Ovary (tissue), 3 donors: Measurements from ENCODE around the gene REPS2.

Experiments used
- EP300 ChIP-seq: sonication (generic); formaldehyde crosslinking; IDR thresholded peaks from one replicate; pipeline ENCODE4 v1.6.1; 2017; ENCODE audit warnings: antibody characterized with exemption
- POLR2A ChIP-seq: fragments of 450-650 bp; IDR thresholded peaks from one replicate; pipeline ENCODE4 v1.6.1; 2017; ENCODE audit warnings: antibody characterized with exemption, mild to moderate bottlenecking, moderate library complexity
- TF ChIP-seq, protein P1 (sequence below), 3 donors: fragments of 450-650 bp in 2 of 3; fragments of 200-600 bp in 1 of 3; IDR thresholded peaks; one replicate each; pipeline versions ENCODE4 v1.5.1 to v1.8.0; 2016 to 2022; ENCODE audit warnings: antibody characterized with exemption in 3 of 3, mild to moderate bottlenecking in 1 of 3
- donor health status: DM: no; HTN: no; CAD: no.

- no peak for TF ChIP-seq POLR2A
- TF ChIP-seq, protein P1, sequence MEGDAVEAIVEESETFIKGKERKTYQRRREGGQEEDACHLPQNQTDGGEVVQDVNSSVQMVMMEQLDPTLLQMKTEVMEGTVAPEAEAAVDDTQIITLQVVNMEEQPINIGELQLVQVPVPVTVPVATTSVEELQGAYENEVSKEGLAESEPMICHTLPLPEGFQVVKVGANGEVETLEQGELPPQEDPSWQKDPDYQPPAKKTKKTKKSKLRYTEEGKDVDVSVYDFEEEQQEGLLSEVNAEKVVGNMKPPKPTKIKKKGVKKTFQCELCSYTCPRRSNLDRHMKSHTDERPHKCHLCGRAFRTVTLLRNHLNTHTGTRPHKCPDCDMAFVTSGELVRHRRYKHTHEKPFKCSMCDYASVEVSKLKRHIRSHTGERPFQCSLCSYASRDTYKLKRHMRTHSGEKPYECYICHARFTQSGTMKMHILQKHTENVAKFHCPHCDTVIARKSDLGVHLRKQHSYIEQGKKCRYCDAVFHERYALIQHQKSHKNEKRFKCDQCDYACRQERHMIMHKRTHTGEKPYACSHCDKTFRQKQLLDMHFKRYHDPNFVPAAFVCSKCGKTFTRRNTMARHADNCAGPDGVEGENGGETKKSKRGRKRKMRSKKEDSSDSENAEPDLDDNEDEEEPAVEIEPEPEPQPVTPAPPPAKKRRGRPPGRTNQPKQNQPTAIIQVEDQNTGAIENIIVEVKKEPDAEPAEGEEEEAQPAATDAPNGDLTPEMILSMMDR (IDR thresholded peaks at IDR 0.05), result no peak
- TF ChIP-seq EP300, result no peak
Observed at GRCh38 chrX:17192106-17192505, 245.6 kb downstream of the REPS2 start.
